ENCODE results near the gene MED12L. TPM values are rescaled to one million over a fixed set of nuclear protein-coding genes. Genes with fewer than 3 reads are reported as not detected.

Gene MED12L
- total and polyA plus RNA-seq, 9 of the 15 experiments (the other 6 are each of a cell fraction or from before 2014, with no cell fraction given), result not detected

- Histone ChIP-seq H3K79me2 (ENCODE audit: control insufficient read depth, insufficient read depth, low read length) (no peaks in the 10 kb centered on the region), H3K36me3 (ENCODE audit: control insufficient read depth, insufficient read depth, low read length) (no peaks in the 10 kb centered on the region), H2AFZ (ENCODE audit: low read depth, low read length) (no peak overlapping the region), H3K9me1 (ENCODE audit: control insufficient read depth, insufficient read depth, low read length) (no peaks in the 10 kb centered on the region), H3K9me3 (replicated peaks; ENCODE audit: control insufficient read depth, insufficient read depth, low read depth, low read length) (no peaks in the 10 kb centered on the region), H3K27me3 (ENCODE audit: control insufficient read depth in 2 of 2, insufficient read depth in 2 of 2, low read length in 2 of 2) (0 out of 5 replicates have a peak, but pooled peaks cover 0 to 4% of the 10 kb centered on the region in 2 experiments), H3K4me2 (ENCODE audit: insufficient read depth, low read length) (no peak overlapping the region), H3K4me1 (replicated peaks in 1 of 2; ENCODE audit: control insufficient read depth in 2 of 2, insufficient read depth in 2 of 2, low read length in 2 of 2) (peaks cover 2 to 3% of the 10 kb centered on the region in 2 experiments; a peak in 2 of 5 replicates), H3K9ac (ENCODE audit: insufficient read depth in 1 of 2, low read depth in 2 of 2, low read length in 2 of 2) (no peak overlapping the region), H3K4me3 (no peak overlapping the region), H4K20me1 (replicated peaks; ENCODE audit: control insufficient read depth, insufficient read depth, low read length) (peaks cover 4% of the 10 kb centered on the region; the same call in 1 of the 2 replicates), H3K27ac (ENCODE audit: extremely low read depth, low read depth, low read length) (no peak overlapping the region)
- 0% methylated on average over 5 of the region's 5 CpGs for WGBS (ENCODE audit: insufficient coverage, low coverage, missing lambda C conversion rate)
- DNase-seq (ENCODE audit: extremely low read depth in 1 of 4, low spot score in 3 of 4) (peak in 3 of 4 experiments; percentile 16 to 36 (median 35)), FAIRE-seq (no peak), ATAC-seq (peak; percentile 55)
- POLR2A ChIA-PET, result interaction anchor here (0.6 kb wide), 1 partner anchor 50 kb away, joined by 4 read pairs; no protein-coding TSS in a partner anchor
- intact Hi-C loops (cut with micrococcal nuclease), result no loop called here
- CTCF ChIA-PET (ENCODE audit: low intra/inter-chr PET ratio), result interaction anchor here (0.7 kb wide), 1 partner anchor 332 kb away, joined by 3 read pairs; no protein-coding TSS in a partner anchor
- in situ Hi-C loops (cut with MboI), result loop anchor here (25.0 kb wide), 1 partner anchor 623 kb away; no protein-coding TSS in a partner anchor
- no TSS peak for BruUV-seq (replicated peaks)
- TF ChIP-seq LEF1 (IDR thresholded peaks at IDR 0.05) (peak; percentile 44; the same call in 1 of the 2 replicates), SOX6 (IDR thresholded peaks at IDR 0.05) (peak; percentile 75), MEIS2 (IDR thresholded peaks at IDR 0.05; ENCODE audit: partially characterized antibody) (peak; percentile 84), SMARCE1 (IDR thresholded peaks at IDR 0.05) (peak; percentile 65; the same call in 1 of the 2 replicates), PPARD (CRISPR knock-in tag; IDR thresholded peaks at IDR 0.05) (no peak), KDM1A (IDR thresholded peaks at IDR 0.05) (peak; percentile 30 to 36; a peak in 1 of 4 replicates), PKNOX1 (IDR thresholded peaks at IDR 0.05) (peak; percentile 79), RNF2 (IDR thresholded peaks at IDR 0.05) (peak; percentile 47; the same call in 1 of the 2 replicates), ZNF589 (CRISPR knock-in tag; IDR thresholded peaks at IDR 0.05; ENCODE audit: low read depth) (0 out of 2 replicates have a peak, but pooled peaks have one; percentile 23), CBFA2T3 (IDR thresholded peaks at IDR 0.05) (peak; percentile 82), FOXA1 (IDR thresholded peaks at IDR 0.05; ENCODE audit: borderline replicate concordance) (0 out of 2 replicates have a peak, but pooled peaks have one; percentile 14), KLF16 (IDR thresholded peaks at IDR 0.05) (0 out of 2 replicates have a peak, but pooled peaks have one; percentile 51), RFX1 (IDR thresholded peaks at IDR 0.05) (peak; percentile 41), RCOR1 (IDR thresholded peaks at IDR 0.05; ENCODE audit: borderline replicate concordance in 1 of 2, low read depth in 2 of 2, low read length in 2 of 2) (no peak), ZC3H4 (CRISPR knock-in tag; IDR thresholded peaks at IDR 0.05; ENCODE audit: borderline replicate concordance) (no peak), SRSF3 (IDR thresholded peaks at IDR 0.05; ENCODE audit: insufficient read depth, low read length) (no peak), MAZ (CRISPR knock-in tag; conservative IDR thresholded peaks at IDR 0.05 in 1 of 2, IDR thresholded peaks at IDR 0.05 in 1 of 2) (no peak)
Measured at GRCh38 chr3:151135541-151136337, 50.3 kb downstream of the MED12L start.

All from K562 (cell line).